ENCODE data around the gene SPATA32.

SPATA32 gene

DNA sequence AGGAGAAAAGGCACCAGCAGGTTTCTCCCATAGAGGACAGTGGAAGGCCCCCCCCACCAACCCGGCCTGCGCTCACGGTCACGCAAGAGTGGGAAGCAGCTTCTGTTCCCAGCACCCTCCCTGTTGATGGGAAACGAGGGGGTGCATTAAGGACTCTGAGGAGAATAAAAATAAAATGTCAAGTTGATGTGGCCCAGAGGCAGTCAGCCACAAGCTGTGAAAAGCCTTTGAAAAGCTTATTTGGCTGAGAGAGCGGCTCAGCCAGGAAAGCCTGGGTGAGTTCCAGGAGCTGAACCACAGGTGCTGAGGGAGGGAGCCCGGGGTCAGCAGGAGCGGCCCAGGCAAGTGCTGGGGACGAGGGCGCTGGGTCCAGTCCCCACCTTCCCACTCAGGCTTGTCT is 26.9 kb upstream of the SPATA32 start:
- Mint-ChIP-seq H3K27me3 (no peaks in the 10 kb centered on the region), H3K4me1 (peaks cover 33% of the 10 kb centered on the region), H3K4me3 (no peak overlapping the region), H3K9me3 (no peaks in the 10 kb centered on the region), H3K27ac (no peak overlapping the region), H3K36me3 (peaks cover 31% of the 10 kb centered on the region)
- no peak for ATAC-seq (ENCODE audit: low read depth)
- DNase-seq (ENCODE audit: low spot score in 2 of 2): no peak

DNA sequence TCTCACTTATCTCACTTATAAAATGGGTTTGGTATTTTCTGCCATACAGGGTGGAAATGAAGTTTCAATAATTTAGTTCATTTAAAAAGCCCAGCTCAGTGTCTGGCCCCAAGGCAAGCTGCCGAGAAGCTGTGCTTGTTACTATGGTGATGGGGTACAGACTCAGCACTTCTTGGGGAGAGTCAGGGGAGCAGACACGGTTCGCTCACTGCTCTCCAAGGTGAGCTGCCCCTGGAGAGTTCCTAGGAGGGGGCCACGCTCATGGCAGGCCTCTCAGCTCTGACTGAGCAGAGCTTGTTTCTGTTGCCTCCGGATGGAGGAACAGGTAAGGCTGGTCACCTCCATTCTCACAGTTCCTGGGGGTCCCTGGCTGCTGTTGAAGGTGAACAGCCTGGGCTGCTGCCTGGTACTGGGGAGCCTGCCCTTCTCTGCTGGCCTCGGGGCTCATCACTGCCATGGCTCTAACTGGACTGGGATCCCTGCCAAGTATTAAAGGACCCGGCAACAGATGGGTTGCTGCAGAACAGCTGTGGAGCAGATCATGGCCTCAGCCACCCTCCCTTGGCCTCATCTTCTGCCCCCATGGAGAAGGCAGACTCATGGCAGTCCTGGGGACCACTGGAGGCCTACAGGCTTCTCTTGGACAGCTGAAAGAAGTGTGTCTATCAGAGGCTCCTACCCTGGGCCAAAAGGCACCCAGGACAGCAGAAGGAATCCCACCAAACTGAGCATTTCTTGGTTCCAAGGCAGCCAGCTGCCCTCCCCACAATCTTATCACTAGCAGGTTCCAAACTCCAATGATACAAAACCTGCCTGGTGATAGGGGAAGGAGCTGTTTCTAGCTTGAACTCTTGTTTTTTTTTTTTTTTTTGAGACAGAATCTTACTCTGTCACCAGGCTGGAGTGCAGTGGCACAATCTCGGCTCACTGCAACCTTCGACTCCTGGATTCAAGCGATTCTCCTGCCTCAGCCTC is 25.9 kb upstream of the SPATA32 start:
- peaks cover 33% of the 10 kb centered on the region for H3K36me3 Mint-ChIP-seq
- no peaks in the 10 kb centered on the region for H3K9me3 Mint-ChIP-seq
- no peak for DNase-seq (ENCODE audit: low spot score in 2 of 2)
- H3K27ac Mint-ChIP-seq: no peak overlapping the region
- ATAC-seq (ENCODE audit: low read depth): no peak
- no peak overlapping the region for H3K4me3 Mint-ChIP-seq
- no peaks in the 10 kb centered on the region for H3K27me3 Mint-ChIP-seq
- peaks cover 26% of the 10 kb centered on the region for H3K4me1 Mint-ChIP-seq

DNA sequence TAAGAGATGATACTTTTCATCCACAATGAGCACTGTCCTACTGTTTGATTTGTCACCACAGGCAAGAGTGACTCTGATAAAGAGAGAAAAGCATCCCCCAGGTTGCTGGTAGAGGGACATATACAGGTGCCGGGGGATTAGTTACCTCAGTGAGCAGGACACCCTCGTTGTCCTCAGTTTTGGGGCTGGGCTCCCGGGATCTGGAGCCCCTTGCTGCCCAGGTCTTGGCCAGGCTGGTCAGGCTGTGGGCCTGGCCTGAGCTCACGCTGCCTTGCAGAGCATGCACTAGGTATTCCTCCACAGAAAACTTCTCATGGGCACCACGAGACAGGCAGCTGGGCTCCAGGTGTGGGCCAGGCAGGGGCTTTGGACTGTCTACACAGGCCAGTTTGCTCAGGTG is 24.4 kb upstream of the SPATA32 start:
- peaks cover 33% of the 10 kb centered on the region for H3K36me3 Mint-ChIP-seq
- H3K4me3 Mint-ChIP-seq: no peak overlapping the region
- H3K27ac Mint-ChIP-seq: peak overlapping the region; percentile 41
- H3K9me3 Mint-ChIP-seq: no peaks in the 10 kb centered on the region
- H3K27me3 Mint-ChIP-seq: no peaks in the 10 kb centered on the region
- ATAC-seq (ENCODE audit: low read depth) (no peak), DNase-seq (ENCODE audit: low spot score in 2 of 2) (no peak)
- peaks cover 17% of the 10 kb centered on the region for H3K4me1 Mint-ChIP-seq

DNA sequence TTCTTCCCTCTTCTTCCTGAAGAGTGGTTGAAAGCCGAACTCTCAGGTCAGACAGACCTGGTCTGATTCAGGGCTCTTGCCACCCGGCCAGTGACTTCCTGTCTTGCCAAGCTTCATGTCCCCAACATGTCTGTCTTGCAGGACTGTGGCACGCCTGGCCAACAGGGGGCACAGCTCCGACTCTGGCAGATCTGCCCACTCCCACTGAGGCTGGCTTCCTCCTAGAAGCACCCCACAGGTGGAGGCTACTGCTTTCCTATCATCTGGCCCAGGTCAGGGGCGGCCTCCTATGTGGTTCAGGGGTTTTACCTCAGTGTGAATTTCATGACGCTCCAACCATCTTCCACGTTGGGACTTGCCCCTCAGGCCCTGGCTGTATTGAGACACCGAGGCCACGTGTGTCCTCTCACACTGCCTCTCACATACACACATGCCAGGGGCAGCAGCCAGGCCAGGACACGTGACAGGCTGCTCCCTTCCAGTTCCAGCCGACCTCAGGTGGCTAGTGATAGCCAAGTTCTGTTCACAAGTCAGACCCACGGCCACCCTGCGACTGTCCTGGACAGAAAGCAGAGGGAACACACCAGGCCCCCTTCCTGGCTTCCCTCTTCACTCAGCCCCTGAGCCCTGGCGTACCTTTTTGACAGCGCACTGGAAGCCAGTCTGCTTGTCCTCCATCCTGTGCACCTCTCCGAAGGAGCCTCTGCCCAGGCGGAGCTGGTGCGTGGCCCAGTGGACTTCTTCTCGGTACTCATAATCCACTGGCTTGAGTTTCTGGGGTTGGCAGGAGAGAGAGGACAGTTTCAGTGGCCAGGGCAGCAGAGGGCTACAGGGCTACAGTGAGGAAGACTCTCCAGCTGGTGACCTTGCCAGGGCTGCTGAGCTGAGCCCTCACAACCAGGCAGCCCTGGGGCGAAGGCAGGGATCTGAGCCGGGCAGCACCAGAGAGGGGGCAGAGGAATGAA is 22.6 kb upstream of the SPATA32 start:
- peak; percentile 65 for ATAC-seq (ENCODE audit: low read depth)
- peak overlapping the region; percentile 68 for H3K27ac Mint-ChIP-seq
- peaks cover 5% of the 10 kb centered on the region for H3K4me1 Mint-ChIP-seq
- peaks cover 28% of the 10 kb centered on the region for H3K36me3 Mint-ChIP-seq
- DNase-seq (ENCODE audit: low spot score in 2 of 2): no peak
- no peaks in the 10 kb centered on the region for H3K9me3 Mint-ChIP-seq
- no peak overlapping the region for H3K4me3 Mint-ChIP-seq
- H3K27me3 Mint-ChIP-seq: no peaks in the 10 kb centered on the region

DNA sequence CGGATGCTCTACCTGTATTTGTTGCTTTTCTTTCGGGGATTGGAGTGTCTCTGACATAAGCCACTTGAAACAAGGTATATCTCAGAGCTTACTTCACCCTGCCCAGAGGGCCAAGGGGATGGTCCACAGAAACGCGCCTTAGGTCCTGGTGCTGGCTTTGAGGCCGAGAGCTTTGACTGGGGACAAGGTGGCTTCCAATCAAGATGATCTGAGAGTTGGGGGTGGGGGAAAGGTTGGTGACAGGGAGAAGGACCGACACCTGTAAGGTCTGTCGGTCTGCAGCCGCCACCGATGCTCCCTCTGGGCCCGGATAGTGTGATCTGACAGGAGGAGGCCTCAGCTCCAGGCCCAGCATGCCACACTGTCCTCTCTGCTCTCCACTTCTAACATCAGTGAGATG is 21.8 kb upstream of the SPATA32 start:
- Mint-ChIP-seq H3K4me3 (no peak overlapping the region), H3K4me1 (peaks cover 5% of the 10 kb centered on the region), H3K27me3 (no peaks in the 10 kb centered on the region), H3K27ac (peak overlapping the region; percentile 68), H3K9me3 (no peaks in the 10 kb centered on the region), H3K36me3 (peaks cover 28% of the 10 kb centered on the region)
- no peak for DNase-seq (ENCODE audit: low spot score in 2 of 2)
- no peak for ATAC-seq (ENCODE audit: low read depth)

DNA sequence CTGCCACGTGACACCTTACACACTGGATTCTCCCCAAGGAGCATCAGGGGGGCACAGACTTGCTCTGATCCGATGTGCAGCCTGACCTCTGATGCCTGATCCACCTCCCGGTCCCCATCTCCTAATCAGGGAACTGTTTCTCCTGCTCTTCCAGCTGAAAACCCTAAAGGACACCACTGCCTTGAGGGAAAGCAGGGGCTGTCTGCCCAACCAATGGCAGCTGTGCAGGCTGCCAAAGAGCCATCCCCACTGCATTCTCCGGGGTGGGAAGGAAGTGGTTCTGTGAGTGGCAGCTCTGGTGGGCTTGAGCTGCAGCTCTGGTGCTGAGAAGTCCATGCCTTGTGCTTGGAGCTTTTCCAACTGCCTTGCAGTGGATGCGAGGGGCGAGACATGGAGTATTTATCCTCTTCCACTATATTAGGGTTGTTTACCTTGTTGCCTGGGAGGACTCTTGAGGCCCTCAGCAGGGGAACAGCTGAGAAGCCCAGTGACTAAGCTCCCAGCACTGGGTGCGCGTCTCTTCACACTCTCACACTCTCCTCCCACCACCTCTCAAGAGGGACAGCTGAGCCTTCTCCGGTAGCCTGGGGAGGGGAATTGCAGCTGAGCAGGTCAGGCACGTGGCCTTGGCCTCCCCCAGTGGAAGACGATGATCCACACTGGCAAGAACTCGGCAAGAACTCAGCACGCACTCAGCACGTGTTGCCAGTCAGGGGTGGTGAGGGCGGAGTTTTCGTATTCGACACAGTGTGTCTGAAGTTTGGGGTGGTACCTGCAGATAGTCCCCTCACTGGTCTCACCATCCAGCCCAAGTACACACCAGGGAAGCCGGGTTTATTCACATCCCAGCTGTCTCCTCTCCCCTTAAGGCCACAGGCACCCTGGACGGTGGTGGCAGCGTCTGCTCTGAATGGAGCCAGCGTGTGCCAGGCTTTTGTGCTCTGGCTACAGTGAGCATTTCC is 21.1 kb upstream of the SPATA32 start:
- H3K9me3 Mint-ChIP-seq: no peaks in the 10 kb centered on the region
- no peak for DNase-seq (ENCODE audit: low spot score in 2 of 2)
- H3K36me3 Mint-ChIP-seq: peaks cover 28% of the 10 kb centered on the region
- H3K4me3 Mint-ChIP-seq: no peak overlapping the region
- H3K27me3 Mint-ChIP-seq: no peaks in the 10 kb centered on the region
- no peak overlapping the region for H3K27ac Mint-ChIP-seq
- ATAC-seq (ENCODE audit: low read depth): no peak
- H3K4me1 Mint-ChIP-seq: peaks cover 5% of the 10 kb centered on the region

DNA sequence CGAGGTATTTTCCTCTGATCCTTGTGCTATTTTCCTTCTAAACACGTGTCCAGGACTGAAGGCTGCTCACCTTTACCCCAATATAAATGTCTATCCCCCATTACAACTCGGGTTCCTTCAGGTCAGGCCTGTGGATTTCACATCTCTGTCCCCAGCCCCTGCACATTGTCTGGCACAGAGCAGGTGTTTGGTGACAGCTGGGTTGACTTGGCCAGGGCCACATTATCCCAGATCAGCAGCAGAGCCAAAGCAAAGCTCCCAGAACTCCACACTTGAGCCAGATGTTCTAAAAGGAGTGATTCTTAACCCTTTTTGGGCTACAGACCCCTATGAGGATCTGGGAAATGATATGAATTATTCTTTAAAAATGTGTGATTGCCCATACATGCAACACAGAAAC is 18.0 kb upstream of the SPATA32 start:
- Mint-ChIP-seq H3K9me3 (no peaks in the 10 kb centered on the region), H3K27me3 (no peaks in the 10 kb centered on the region), H3K27ac (peak overlapping the region; percentile 31), H3K4me3 (no peak overlapping the region), H3K36me3 (peaks cover 13% of the 10 kb centered on the region), H3K4me1 (peaks cover 9% of the 10 kb centered on the region)
- DNase-seq (ENCODE audit: low spot score in 2 of 2): no peak
- ATAC-seq (ENCODE audit: low read depth): no peak

DNA sequence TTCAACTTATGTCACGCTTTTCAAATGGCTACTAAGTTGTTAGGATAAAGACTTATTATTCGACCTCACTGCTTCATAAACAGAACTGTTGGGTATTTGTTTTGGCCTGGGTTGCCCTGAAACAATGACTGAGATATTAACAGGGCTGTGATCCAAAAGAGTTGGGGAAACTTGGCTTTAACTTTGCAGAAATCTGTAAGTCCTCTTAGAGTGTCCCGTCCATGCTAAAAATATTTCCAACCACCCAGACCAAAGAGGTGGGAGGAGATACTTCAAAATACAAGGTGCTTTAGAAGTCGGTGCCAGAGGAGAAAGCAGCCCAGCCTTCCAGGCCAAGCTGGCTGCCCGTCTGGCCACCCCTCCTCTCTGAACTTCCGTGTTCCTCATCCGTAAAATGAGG is 16.1 kb upstream of the SPATA32 start:
- ATAC-seq (ENCODE audit: low read depth) (no peak), DNase-seq (ENCODE audit: low spot score in 2 of 2) (no peak)
- H3K4me3 Mint-ChIP-seq: no peak overlapping the region
- H3K27ac Mint-ChIP-seq: peak overlapping the region; percentile 55
- H3K27me3 Mint-ChIP-seq: no peaks in the 10 kb centered on the region
- peaks cover 8% of the 10 kb centered on the region for H3K36me3 Mint-ChIP-seq
- no peaks in the 10 kb centered on the region for H3K9me3 Mint-ChIP-seq
- peaks cover 4% of the 10 kb centered on the region for H3K4me1 Mint-ChIP-seq

DNA sequence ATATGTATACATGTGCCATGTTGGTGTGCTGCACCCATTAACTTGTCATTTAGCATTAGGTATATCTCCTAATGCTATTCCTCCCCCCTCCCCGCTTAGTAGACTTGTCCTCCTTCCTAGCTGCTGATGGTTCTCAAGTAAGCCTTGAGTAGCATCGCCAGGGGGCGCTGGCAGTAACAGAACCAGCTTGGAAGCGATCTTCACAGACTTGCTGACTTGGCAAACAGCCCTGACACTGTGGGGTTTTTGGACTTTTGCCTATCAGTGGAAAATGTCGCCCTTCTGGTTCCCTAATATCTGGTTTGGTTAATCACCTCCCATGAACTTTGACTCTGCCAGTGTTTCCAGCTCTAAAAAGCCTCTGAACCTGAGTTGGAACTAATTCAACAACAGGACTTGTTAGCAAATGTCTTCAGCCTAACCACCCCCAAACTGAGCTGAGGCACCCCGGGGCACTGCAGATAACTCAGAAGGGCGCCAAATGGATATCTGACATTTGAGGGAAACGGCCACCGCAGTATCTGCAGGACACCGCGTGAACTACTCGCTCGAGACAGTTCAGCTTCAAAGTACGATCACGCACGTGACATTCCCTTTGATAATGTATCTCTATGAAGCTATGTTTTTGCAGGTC is 15.4 kb upstream of the SPATA32 start:
- ATAC-seq (ENCODE audit: low read depth) (peak; percentile 100), DNase-seq (ENCODE audit: low spot score in 2 of 2) (peak; percentile 85 to 86)
- Mint-ChIP-seq H3K4me3 (no peak overlapping the region), H3K4me1 (peaks cover 4% of the 10 kb centered on the region), H3K27me3 (no peaks in the 10 kb centered on the region), H3K27ac (peak overlapping the region; percentile 55), H3K9me3 (no peaks in the 10 kb centered on the region), H3K36me3 (peaks cover 8% of the 10 kb centered on the region)

DNA sequence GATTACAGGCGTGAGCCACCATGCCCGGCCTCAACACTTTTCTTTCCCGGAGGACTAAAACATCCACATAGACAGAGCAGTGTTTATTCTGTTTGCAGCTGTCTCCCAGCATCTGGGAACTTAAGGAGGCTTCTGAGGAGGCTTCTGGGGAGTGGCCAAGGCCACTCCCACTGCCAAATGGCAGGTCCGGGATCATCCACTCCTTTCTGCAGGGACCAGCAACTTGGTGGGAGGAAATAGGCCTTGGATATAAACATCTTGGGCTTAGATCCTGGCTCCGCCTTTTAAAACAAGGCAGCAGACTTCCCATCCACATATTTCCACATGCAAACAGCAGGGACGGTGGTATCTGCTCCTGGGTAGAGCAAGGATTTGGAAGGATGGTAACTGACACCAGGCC is 14.1 kb upstream of the SPATA32 start:
- Mint-ChIP-seq H3K4me1 (peaks cover 4% of the 10 kb centered on the region), H3K9me3 (no peaks in the 10 kb centered on the region), H3K36me3 (peaks cover 8% of the 10 kb centered on the region), H3K27ac (no peak overlapping the region), H3K4me3 (no peak overlapping the region), H3K27me3 (no peaks in the 10 kb centered on the region)
- DNase-seq (ENCODE audit: low spot score in 2 of 2): no peak
- no peak for ATAC-seq (ENCODE audit: low read depth)

DNA sequence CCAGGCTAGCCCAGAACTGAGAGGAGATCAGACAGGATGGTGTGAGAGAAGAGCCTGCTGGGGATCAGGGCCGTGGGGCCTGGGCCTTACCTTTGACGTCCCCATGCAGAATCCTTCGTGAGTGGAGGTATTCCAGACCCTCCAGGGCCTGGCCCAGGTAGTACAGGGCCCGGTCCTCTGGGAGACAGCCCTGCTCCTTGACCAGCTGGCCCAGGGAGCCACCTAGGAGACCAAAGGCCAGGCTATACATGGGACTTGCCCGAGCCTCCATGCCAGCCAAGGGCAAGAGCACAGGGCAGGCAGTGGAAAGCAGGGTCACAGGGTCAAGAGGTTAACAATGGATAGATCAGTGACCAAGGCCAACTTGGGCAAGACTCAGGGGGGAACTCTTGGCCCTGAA is 12.1 kb upstream of the SPATA32 start:
- Mint-ChIP-seq H3K27me3 (no peaks in the 10 kb centered on the region), H3K4me1 (peaks cover 4% of the 10 kb centered on the region), H3K4me3 (no peak overlapping the region), H3K36me3 (peaks cover 8% of the 10 kb centered on the region), H3K9me3 (no peaks in the 10 kb centered on the region), H3K27ac (no peak overlapping the region)
- DNase-seq (ENCODE audit: low spot score in 2 of 2) (no peak), ATAC-seq (ENCODE audit: low read depth) (no peak)

DNA sequence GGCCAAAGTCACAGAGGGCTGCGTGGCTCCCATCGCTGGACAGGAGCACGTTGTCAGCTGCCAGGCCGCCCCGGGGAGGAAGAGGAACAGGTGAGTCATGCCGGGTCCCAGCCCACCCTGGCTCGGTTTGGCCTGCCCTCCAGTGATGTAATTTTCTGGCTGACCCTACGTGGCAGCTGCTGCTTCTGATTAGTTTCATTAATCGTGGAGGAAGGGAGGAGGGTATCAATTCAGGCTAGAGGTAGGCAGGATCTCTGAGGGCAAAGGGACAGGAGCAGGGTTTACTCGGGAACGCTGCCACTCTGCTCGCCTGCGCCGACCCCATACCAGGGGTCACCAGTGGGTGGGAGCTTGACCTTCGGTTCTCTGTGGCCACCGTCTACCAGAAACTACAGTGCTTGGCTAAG is 11.7 kb upstream of the SPATA32 start:
- Mint-ChIP-seq H3K27ac (no peak overlapping the region), H3K27me3 (no peaks in the 10 kb centered on the region), H3K4me3 (no peak overlapping the region), H3K36me3 (peaks cover 9% of the 10 kb centered on the region), H3K4me1 (peaks cover 4% of the 10 kb centered on the region), H3K9me3 (no peaks in the 10 kb centered on the region)
- DNase-seq (ENCODE audit: low spot score in 2 of 2) (no peak), ATAC-seq (ENCODE audit: low read depth) (no peak)

DNA sequence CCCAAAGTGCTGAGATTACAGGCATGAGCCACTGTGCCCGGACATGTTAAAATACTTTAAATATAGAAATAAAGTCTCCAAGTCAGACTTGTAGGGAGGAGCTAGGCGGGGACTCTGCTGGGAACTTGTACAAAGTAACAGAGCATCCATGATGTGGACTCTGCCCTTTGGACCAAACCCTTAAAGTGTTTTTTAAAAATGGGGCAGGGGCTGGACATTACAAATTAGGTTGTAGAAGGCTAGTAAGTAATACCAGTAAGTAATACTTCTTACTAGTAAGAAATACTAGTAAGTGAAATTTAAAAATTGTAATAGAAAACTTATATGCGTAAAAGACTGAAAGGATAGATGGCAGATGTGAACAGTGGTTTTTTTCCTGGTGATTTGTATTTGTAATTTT is 9.7 kb upstream of the SPATA32 start:
- Mint-ChIP-seq H3K4me1 (no peaks in the 10 kb centered on the region), H3K27ac (no peak overlapping the region)

More for the DNA sequence above, 9.7 kb upstream of the SPATA32 start:
- H3K27me3 Mint-ChIP-seq: no peaks in the 10 kb centered on the region
- H3K4me3 Mint-ChIP-seq: no peak overlapping the region
- H3K36me3 Mint-ChIP-seq: peaks cover 16% of the 10 kb centered on the region
- H3K9me3 Mint-ChIP-seq: no peaks in the 10 kb centered on the region
- ATAC-seq (ENCODE audit: low read depth) (no peak), DNase-seq (ENCODE audit: low spot score in 2 of 2) (no peak)

Measured in memory B cell (primary cell).